IMR-90 (cell line): ENCODE data around the gene IMPG2. TPM values are rescaled to one million over a fixed set of nuclear protein-coding genes. Genes with fewer than 3 reads are reported as not detected.

ENCODE experiments used
- ATAC-seq: fragments of 200-7000 bp; cut with Tn5 transposase; 2 replicates; pipeline ENCODE4 v1.9.1; 2020; ENCODE audit warnings: low read depth, mild to moderate bottlenecking, moderate library complexity
- BruUV-seq: library from RNA; stranded (reverse); fragments of 400-500 nt; replicated peaks from 2 replicates; lab custom pipeline; 2021; lab: Mats Ljungman, UMichigan
- CTCF ChIA-PET: fragments of 300-600 bp; formaldehyde crosslinking; extraction: SDS; loops from one replicate; lab custom pipeline; 2021; ENCODE audit warnings: antibody characterized with exemption; lab: Yijun Ruan, JAX
- POLR2A ChIA-PET: fragments of 300-600 bp; sonication (Branson Sonifier 250); formaldehyde crosslinking; loops from one replicate; lab custom pipeline; 2022; ENCODE audit warnings: antibody characterized with exemption; ENCODE audit not compliant: unreplicated experiment; lab: Charles Lee
- DNase-seq: peaks from one replicate; pipeline ENCODE4 v3.0.0; 2013
- H2AFZ ChIP-seq: replicated peaks from 2 replicates; pipeline ENCODE3; 2013; ENCODE audit warnings: low read length, mild to moderate bottlenecking; ENCODE audit not compliant: poor library complexity
- H2AK5ac ChIP-seq: 2 replicates; pipeline ENCODE4 v1.6.1; 2013; ENCODE audit warnings: low read depth, low read length, inconsistent platforms
- H2AK9ac ChIP-seq: replicated peaks from 2 replicates; pipeline ENCODE3; 2013; ENCODE audit warnings: mild to moderate bottlenecking, low read depth, low read length, moderate library complexity; ENCODE audit not compliant: poor library complexity
- H2BK120ac ChIP-seq: 2 replicates; pipeline ENCODE4 v1.6.1; 2013; ENCODE audit warnings: low read depth, low read length, inconsistent platforms
- H2BK15ac ChIP-seq: 3 replicates; pipeline ENCODE4 v1.6.1; 2013; ENCODE audit warnings: low read depth, low read length, inconsistent platforms
- H2BK20ac ChIP-seq: 2 replicates; pipeline ENCODE4 v1.6.1; 2013; ENCODE audit warnings: low read depth, mild to moderate bottlenecking, inconsistent platforms, low read length, moderate library complexity
- H2BK5ac ChIP-seq: 2 replicates; pipeline ENCODE4 v1.6.1; 2013; ENCODE audit warnings: mild to moderate bottlenecking, low read depth, low read length, inconsistent platforms; ENCODE audit not compliant: poor library complexity, severe bottlenecking
- H3K14ac ChIP-seq: replicated peaks from 2 replicates; pipeline ENCODE4 v1.6.1; 2013; ENCODE audit warnings: low read depth, low read length, inconsistent platforms
- H3K18ac ChIP-seq: 2 replicates; pipeline ENCODE4 v1.6.1; 2013; ENCODE audit warnings: low read depth, low read length, control low read depth
- H3K23ac ChIP-seq: 2 replicates; pipeline ENCODE4 v1.6.1; 2013; ENCODE audit warnings: low read depth, low read length, inconsistent platforms
- H3K27ac ChIP-seq: 2 replicates; pipeline ENCODE4 v1.5.1; 2013; ENCODE audit warnings: mild to moderate bottlenecking, control low read depth, low read length; ENCODE audit not compliant: insufficient read depth
- H3K27me3 ChIP-seq: 2 replicates; pipeline ENCODE4 v1.6.1; 2013; ENCODE audit warnings: low read length; ENCODE audit not compliant: control insufficient read depth, insufficient read depth
- H3K36me3 ChIP-seq: 2 replicates; pipeline ENCODE4 v1.6.1; 2013; ENCODE audit warnings: low read length, mixed read lengths; ENCODE audit not compliant: control insufficient read depth, insufficient read depth
- H3K4ac ChIP-seq: 2 replicates; pipeline ENCODE4 v1.6.1; 2013; ENCODE audit warnings: low read depth, low read length, inconsistent platforms
- H3K4me1 ChIP-seq: 2 replicates; pipeline ENCODE4 v1.6.1; 2013; ENCODE audit warnings: low read length, mixed read lengths; ENCODE audit not compliant: control insufficient read depth, insufficient read depth
- H3K4me2 ChIP-seq: 2 replicates; pipeline ENCODE4 v1.6.1; 2013; ENCODE audit warnings: low read depth, mild to moderate bottlenecking, control low read depth, low read length, moderate library complexity
- H3K4me3 ChIP-seq: 2 replicates; pipeline ENCODE4 v1.5.1; 2013; ENCODE audit warnings: low read depth, mild to moderate bottlenecking, control low read depth, low read length, moderate library complexity; ENCODE audit not compliant: insufficient read depth
- H3K56ac ChIP-seq: 2 replicates; pipeline ENCODE4 v1.6.1; 2013; ENCODE audit warnings: low read length, inconsistent platforms; ENCODE audit not compliant: insufficient read depth; ENCODE audit errors: extremely low read depth
- H3K79me1 ChIP-seq, 2 experiments: 2 replicates each; pipeline ENCODE4 v1.6.1; 2013; ENCODE audit warnings: low read length in 2 of 2, inconsistent platforms in 1 of 2, low read depth in 1 of 2
- H3K9ac ChIP-seq: 2 replicates; pipeline ENCODE4 v1.6.1; 2013; ENCODE audit warnings: low read depth, low read length, control low read depth
- H3K9me1 ChIP-seq: 2 replicates; pipeline ENCODE4 v1.6.1; 2013; ENCODE audit warnings: low read length, inconsistent platforms; ENCODE audit not compliant: insufficient read depth
- H3K9me3 ChIP-seq: 2 replicates; pipeline ENCODE4 v1.6.1; 2013; ENCODE audit warnings: low read length; ENCODE audit not compliant: control insufficient read depth, insufficient read depth
- H4K20me1 ChIP-seq: 2 replicates; pipeline ENCODE4 v1.6.1; 2013; ENCODE audit warnings: low read length, inconsistent platforms; ENCODE audit not compliant: insufficient read depth
- H4K5ac ChIP-seq: 2 replicates; pipeline ENCODE4 v1.6.1; 2013; ENCODE audit warnings: mild to moderate bottlenecking, low read depth, low read length, control low read depth
- H4K8ac ChIP-seq, 2 experiments: 2 replicates each; pipeline ENCODE4 v1.6.1; 2013; ENCODE audit warnings: low read depth in 2 of 2, low read length in 2 of 2, control low read depth in 1 of 2, inconsistent platforms in 1 of 2
- H4K91ac ChIP-seq: 2 replicates; pipeline ENCODE4 v1.6.1; 2013; ENCODE audit warnings: low read depth, low read length, inconsistent platforms; ENCODE audit not compliant: insufficient read depth
- BHLHE40 ChIP-seq: fragments of 150-350 bp; IDR thresholded peaks from 2 replicates; pipeline ENCODE4 v1.6.1; 2016; ENCODE audit warnings: mild to moderate bottlenecking, low read depth, low read length
- CEBPB ChIP-seq: IDR thresholded peaks from 2 replicates; pipeline ENCODE4 v1.6.1; 2012; ENCODE audit warnings: low read depth, low read length, improper control_type of control experiment
- MXI1 ChIP-seq: IDR thresholded peaks from 2 replicates; pipeline ENCODE4 v1.6.1; 2012; ENCODE audit warnings: low read depth, mild to moderate bottlenecking, low read length, moderate library complexity, borderline replicate concordance
- NFE2L2 ChIP-seq: fragments of 150-350 bp; IDR thresholded peaks from 2 replicates; pipeline ENCODE4 v1.6.1; 2016; ENCODE audit warnings: low read depth, mild to moderate bottlenecking, low read length
- dilution Hi-C: fragments of 300-500 bp; cut with HindIII; formaldehyde crosslinking; loops from one replicate; pipeline ENCODE4 v1.14.3; 2018; ENCODE audit warnings: low sequenced_read_pairs; ENCODE audit not compliant: unreplicated experiment
- in situ Hi-C: fragments of 300-500 bp; cut with MboI; formaldehyde crosslinking; loops from 3 replicates; pipeline ENCODE4 v1.14.3; 2019; ENCODE audit warnings: low sequenced_read_pairs, inconsistent platforms, mixed read lengths
- intact Hi-C: fragments of 100-400 bp; cut with micrococcal nuclease; formaldehyde crosslinking; loops from 2 replicates; pipeline ENCODE4 v1.10.0; 2022
- polyA plus RNA-seq, 3 experiments: library from polyadenylated mRNA; depleted of rRNA; stranded (reverse); fragments of >200 nt; gene quantifications; 2 replicates each; pipeline ENCODE4 v1.2.3, GENCODE V29; 2012; ENCODE audit warnings: low replicate concordance in 1 of 3
- total RNA-seq: library from RNA; depleted of rRNA; stranded (reverse); fragments of >200 nt; gene quantifications from 2 replicates; pipeline ENCODE4 v1.2.3, GENCODE V29; 2012
- TF ChIP-seq, protein P1 (sequence below): fragments of 150-350 bp; IDR thresholded peaks from 2 replicates; pipeline ENCODE4 v1.6.1; 2016; ENCODE audit warnings: low read depth, mild to moderate bottlenecking, low read length, moderate library complexity, borderline replicate concordance

The IMPG2 gene
- total and polyA plus RNA-seq, 2 of the 4 experiments (the other 2 are of a cell fraction), result 0.10 to 0.18 TPM

DNA sequence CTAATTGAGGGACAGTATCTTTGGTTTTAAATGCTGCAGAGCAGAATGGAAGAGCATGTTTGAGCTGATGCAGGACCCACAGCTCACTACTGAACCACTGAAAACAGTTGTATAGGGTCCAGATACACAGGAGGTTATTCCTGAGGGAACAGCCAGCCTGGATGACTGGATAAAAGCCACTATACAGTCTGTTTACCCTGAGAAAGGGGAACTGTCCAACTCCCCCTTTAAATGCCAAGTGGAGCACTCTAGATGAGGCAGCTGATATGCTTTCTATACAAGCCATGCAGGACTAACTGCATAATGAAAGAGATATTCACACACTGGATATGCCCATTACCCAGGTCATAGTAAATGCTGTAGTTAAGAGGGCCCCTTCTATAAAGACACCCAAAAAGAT lies 138.6 kb downstream of the IMPG2 start:
- H2AK5ac ChIP-seq, result no peak overlapping the region
- H3K9me1 ChIP-seq, result peaks cover 4% of the 10 kb centered on the region
- no peak for TF ChIP-seq BHLHE40
- TF ChIP-seq NFE2L2, result no peak
- no peak for TF ChIP-seq CEBPB
- TF ChIP-seq, protein P1, sequence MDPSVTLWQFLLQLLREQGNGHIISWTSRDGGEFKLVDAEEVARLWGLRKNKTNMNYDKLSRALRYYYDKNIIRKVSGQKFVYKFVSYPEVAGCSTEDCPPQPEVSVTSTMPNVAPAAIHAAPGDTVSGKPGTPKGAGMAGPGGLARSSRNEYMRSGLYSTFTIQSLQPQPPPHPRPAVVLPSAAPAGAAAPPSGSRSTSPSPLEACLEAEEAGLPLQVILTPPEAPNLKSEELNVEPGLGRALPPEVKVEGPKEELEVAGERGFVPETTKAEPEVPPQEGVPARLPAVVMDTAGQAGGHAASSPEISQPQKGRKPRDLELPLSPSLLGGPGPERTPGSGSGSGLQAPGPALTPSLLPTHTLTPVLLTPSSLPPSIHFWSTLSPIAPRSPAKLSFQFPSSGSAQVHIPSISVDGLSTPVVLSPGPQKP, result no peak
- TF ChIP-seq MXI1, result no peak
- H3K14ac ChIP-seq, result no peak overlapping the region
- no peaks in the 10 kb centered on the region for H3K79me1 ChIP-seq
- H3K9me3 ChIP-seq, result no peaks in the 10 kb centered on the region
- no peak overlapping the region for H3K4ac ChIP-seq
- ChIA-PET CTCF (interaction anchor here (1.4 kb wide), 1 partner anchor 8 kb away, joined by 4 read pairs; no protein-coding TSS in a partner anchor), POLR2A (no interaction called here)
- H3K4me3 ChIP-seq, result no peak overlapping the region
- in situ Hi-C loops (no loop called here), intact Hi-C loops (no loop called here), dilution Hi-C loops (no loop called here)
- no peak overlapping the region for H2AFZ ChIP-seq
- no peak overlapping the region for H2BK5ac ChIP-seq
- H3K18ac ChIP-seq, result no peak overlapping the region
- H4K20me1 ChIP-seq, result no peaks in the 10 kb centered on the region
- H3K36me3 ChIP-seq, result no peaks in the 10 kb centered on the region
- H3K4me1 ChIP-seq, result peaks cover 2% of the 10 kb centered on the region; the same call in 1 of the 2 replicates
- H4K91ac ChIP-seq, result no peak overlapping the region
- H2BK20ac ChIP-seq, result no peak overlapping the region
- no TSS peak for BruUV-seq
- no peak overlapping the region for H3K27ac ChIP-seq
- H2BK15ac ChIP-seq, result no peak overlapping the region
- DNase-seq (no peak), ATAC-seq (no peak)
- no peak overlapping the region for H3K4me2 ChIP-seq
- H3K9ac ChIP-seq, result no peak overlapping the region
- no peak overlapping the region for H4K5ac ChIP-seq
- H3K56ac ChIP-seq, result no peak overlapping the region
- H2BK120ac ChIP-seq, result no peak overlapping the region
- no peak overlapping the region for H4K8ac ChIP-seq
- no peaks in the 10 kb centered on the region for H3K27me3 ChIP-seq
- H3K23ac ChIP-seq, result no peak overlapping the region
- no peak overlapping the region for H2AK9ac ChIP-seq
